Ascending aorta (tissue), 2 donors: Measurements from ENCODE around the gene CHCHD6. TPM values are rescaled to one million over a fixed set of nuclear protein-coding genes. Genes with fewer than 3 reads are reported as not detected.

Source experiments
- DNase-seq, 2 donors: peaks; one replicate each; pipeline ENCODE4 v3.0.0-alpha.2; 2019; ENCODE audit warnings: low spot score in 2 of 2
- H3K27ac ChIP-seq, 2 donors: fragments of 200-600 bp; sonication (generic); one replicate each; pipeline ENCODE4 v1.5.1; 2016 to 2017; ENCODE audit warnings: mild to moderate bottlenecking in 1 of 2
- H3K27me3 ChIP-seq: fragments of 200-600 bp; sonication (generic); one replicate; pipeline ENCODE4 v1.5.1; 2017
- H3K36me3 ChIP-seq, 2 donors: fragments of 200-600 bp; sonication (generic); one replicate each; pipeline ENCODE4 v1.5.1; 2016
- H3K4me1 ChIP-seq, 2 donors: fragments of 200-600 bp; sonication (generic); one replicate each; pipeline ENCODE4 v1.5.1; 2016 to 2017; ENCODE audit warnings: mild to moderate bottlenecking in 1 of 2
- H3K4me3 ChIP-seq, 2 donors: fragments of 200-600 bp; sonication (generic); one replicate each; pipeline ENCODE4 v1.5.1; 2016 to 2017; ENCODE audit warnings: mild to moderate bottlenecking in 1 of 2
- H3K9me3 ChIP-seq, 2 donors: fragments of 200-600 bp; sonication (generic); one replicate each; pipeline ENCODE4 v1.5.1; 2016
- CTCF ChIP-seq, 3 experiments: fragments of 200-600 bp in 2 of 3; fragments of 450-650 bp in 1 of 3; sonication (generic) in 2 of 3; IDR thresholded peaks; one replicate each; pipeline ENCODE4 v1.5.1; 2016 to 2019; ENCODE audit warnings: antibody characterized with exemption in 3 of 3, mild to moderate bottlenecking in 1 of 3, moderate library complexity in 1 of 3
- intact Hi-C: fragments of 100-400 bp; cut with DNase I; formaldehyde crosslinking; loops from one replicate; pipeline ENCODE4 v1.15.1; 2023
- total RNA-seq: library from RNA; depleted of rRNA; stranded (reverse); fragments of >200 nt; gene quantifications from one replicate; pipeline ENCODE4 v1.1.0, GENCODE V29; 2016

The CHCHD6 gene
- total RNA-seq, 1 donor from 2014 or later, result 1.2 TPM

GRCh38 chr3:126849768-126850167, 145.7 kb downstream of the CHCHD6 start:
- intact Hi-C loops, result no loop called here
- Histone ChIP-seq H3K9me3 (no peaks in the 10 kb centered on the region), H3K4me3 (no peak overlapping the region), H3K27me3 (no peaks in the 10 kb centered on the region), H3K27ac (no peak overlapping the region), H3K4me1 (peaks cover 0 to 8% of the 10 kb centered on the region in 2 donors), H3K36me3 (peaks cover 0 to 4% of the 10 kb centered on the region in 2 donors)
- TF ChIP-seq CTCF (IDR thresholded peaks at IDR 0.05), result no peak
- DNase-seq, result peak in 1 of 2 donors; percentile 21

GRCh38 chr3:126850370-126851085, 146.5 kb downstream of the CHCHD6 start:
- TF ChIP-seq CTCF (IDR thresholded peaks at IDR 0.05), result no peak
- Histone ChIP-seq H3K9me3 (no peaks in the 10 kb centered on the region), H3K4me3 (no peak overlapping the region), H3K27ac (no peak overlapping the region), H3K27me3 (no peaks in the 10 kb centered on the region), H3K4me1 (peaks cover 0 to 8% of the 10 kb centered on the region in 2 donors), H3K36me3 (peaks cover 0 to 4% of the 10 kb centered on the region in 2 donors)
- intact Hi-C loops, result no loop called here
- peak in 1 of 2 donors; percentile 33 for DNase-seq

- Histone ChIP-seq H3K9me3 (no peaks in the 10 kb centered on the region), H3K36me3 (peaks cover 0 to 4% of the 10 kb centered on the region in 2 donors), H3K27me3 (no peaks in the 10 kb centered on the region), H3K27ac (no peak overlapping the region), H3K4me3 (no peak overlapping the region), H3K4me1 (peaks cover 0 to 8% of the 10 kb centered on the region in 2 donors)
- no peak for TF ChIP-seq CTCF (IDR thresholded peaks at IDR 0.05)
- peak in 1 of 2 donors; percentile 34 for DNase-seq
- intact Hi-C loops, result no loop called here
Measured at GRCh38 chr3:126851382-126851781, 147.3 kb downstream of the CHCHD6 start.

- peak in 1 of 2 donors; percentile 24 for DNase-seq
- peaks cover 0 to 4% of the 10 kb centered on the region in 2 donors for H3K36me3 ChIP-seq
Measured at GRCh38 chr3:126851934-126852333, 147.9 kb downstream of the CHCHD6 start.

GRCh38 chr3:126852511-126852910, 148.5 kb downstream of the CHCHD6 start:
- intact Hi-C loops, result no loop called here
- H3K9me3 ChIP-seq, result no peaks in the 10 kb centered on the region
- DNase-seq, result peak in 1 of 2 donors; percentile 22
- H3K27ac ChIP-seq, result no peak overlapping the region
- H3K36me3 ChIP-seq, result peaks cover 0 to 4% of the 10 kb centered on the region in 2 donors
- H3K4me1 ChIP-seq, result peaks cover 0 to 8% of the 10 kb centered on the region in 2 donors
- H3K4me3 ChIP-seq, result no peak overlapping the region
- TF ChIP-seq CTCF (IDR thresholded peaks at IDR 0.05), result no peak
- no peaks in the 10 kb centered on the region for H3K27me3 ChIP-seq

More at GRCh38 chr3:126851934-126852333, 147.9 kb downstream of the CHCHD6 start:
- no peak for TF ChIP-seq CTCF (IDR thresholded peaks at IDR 0.05)
- Histone ChIP-seq H3K27ac (no peak overlapping the region), H3K27me3 (no peaks in the 10 kb centered on the region), H3K4me3 (no peak overlapping the region), H3K9me3 (no peaks in the 10 kb centered on the region), H3K4me1 (peaks cover 0 to 8% of the 10 kb centered on the region in 2 donors)
- intact Hi-C loops, result no loop called here
